B cell (primary cell): ENCODE measurements around the gene AOC1.

Source experiments
- CTCF ChIP-seq: fragments of 200-600 bp; IDR thresholded peaks from one replicate; pipeline ENCODE4 v1.8.0; 2022; ENCODE audit warnings: antibody characterized with exemption, mild to moderate bottlenecking
- EZH2 ChIP-seq: IDR thresholded peaks from 2 replicates; pipeline ENCODE4 v1.6.1; 2012; ENCODE audit warnings: borderline replicate concordance, low read depth, mild to moderate bottlenecking, moderate library complexity, low read length; ENCODE audit not compliant: insufficient read depth, poor library complexity, severe bottlenecking

DNA sequence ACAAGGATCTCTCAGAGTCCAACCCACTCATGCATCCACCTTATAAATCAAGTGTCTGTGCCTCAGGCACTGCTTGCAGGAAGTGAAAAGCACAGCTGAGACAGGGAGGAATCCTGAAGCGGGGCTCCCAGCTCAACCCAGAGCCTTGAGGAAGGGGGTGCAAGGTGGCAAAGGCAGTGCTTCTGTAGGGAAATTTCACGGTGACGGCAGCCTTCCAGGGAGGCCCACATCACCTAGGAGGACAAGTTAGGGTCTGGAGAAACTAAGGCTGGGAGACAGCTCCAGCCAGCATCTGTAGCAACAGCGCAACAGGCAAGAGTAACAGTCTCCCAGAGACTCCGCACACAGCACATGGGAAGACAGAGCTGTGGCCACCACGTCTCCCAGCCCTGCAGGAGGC is 2.7 kb downstream of the AOC1 start:
- no peak for TF ChIP-seq CTCF
- TF ChIP-seq EZH2, result no peak
